Caco-2 (cell line): ENCODE measurements around the gene ADGB. TPM values are rescaled to one million over a fixed set of nuclear protein-coding genes. Genes with fewer than 3 reads are reported as not detected.

Experiments
- BruUV-seq: library from RNA; stranded (reverse); fragments of 400-500 nt; replicated peaks from 2 replicates; lab custom pipeline; 2021; lab: Mats Ljungman, UMichigan
- CTCF ChIA-PET: fragments of 300-600 bp; sonication (Branson Sonifier 250); formaldehyde crosslinking; loops from one replicate; lab custom pipeline; 2022; ENCODE audit warnings: antibody characterized with exemption; lab: Charles Lee
- POLR2A ChIA-PET: fragments of 300-600 bp; sonication (Branson Sonifier 250); formaldehyde crosslinking; loops from one replicate; lab custom pipeline; 2022; ENCODE audit warnings: antibody characterized with exemption; lab: Charles Lee
- DNase-seq, 2 experiments: peaks; one replicate each; pipeline versions ENCODE4 v3.0.0 to v3.0.0-alpha.2; 2020 to 2022
- H3K27me3 ChIP-seq: replicated peaks from 2 replicates; pipeline ENCODE4 v1.6.0; 2011; ENCODE audit warnings: low read length; ENCODE audit not compliant: control insufficient read depth, insufficient read depth
- H3K36me3 ChIP-seq: 2 replicates; pipeline ENCODE4 v1.5.1; 2011; ENCODE audit warnings: low read length; ENCODE audit not compliant: control insufficient read depth, insufficient read depth
- H3K4me1 ChIP-seq: fragments of 250-450 bp; sonication (Bioruptor Pico); 2 replicates; pipeline ENCODE4 v1.5.1; 2020; ENCODE audit warnings: mild to moderate bottlenecking
- H3K4me3 ChIP-seq: 2 replicates; pipeline ENCODE4 v1.5.1; 2011; ENCODE audit warnings: low read depth, mild to moderate bottlenecking, control low read depth, low read length
- H3K9me3 ChIP-seq: fragments of 250-450 bp; sonication (Bioruptor Pico); 2 replicates; pipeline ENCODE4 v1.5.1; 2020; ENCODE audit warnings: mild to moderate bottlenecking, moderate library complexity
- H3K27ac Mint-ChIP-seq: one replicate; pipeline ENCODE4 v1.8.0; 2022; ENCODE audit warnings: mixed read lengths; ENCODE audit not compliant: unreplicated experiment
- H3K27me3 Mint-ChIP-seq: one replicate; pipeline ENCODE4 v1.8.0; 2022; ENCODE audit warnings: mixed read lengths; ENCODE audit not compliant: insufficient read depth, unreplicated experiment
- H3K36me3 Mint-ChIP-seq: one replicate; pipeline ENCODE4 v1.8.0; 2022; ENCODE audit warnings: mild to moderate bottlenecking, mixed read lengths; ENCODE audit not compliant: insufficient read depth, unreplicated experiment
- H3K4me1 Mint-ChIP-seq: one replicate; pipeline ENCODE4 v1.8.0; 2022; ENCODE audit warnings: low read depth, mixed read lengths; ENCODE audit not compliant: unreplicated experiment
- H3K4me3 Mint-ChIP-seq: one replicate; pipeline ENCODE4 v1.8.0; 2022; ENCODE audit warnings: mild to moderate bottlenecking, moderate library complexity, mixed read lengths; ENCODE audit not compliant: unreplicated experiment
- H3K9me3 Mint-ChIP-seq: one replicate; pipeline ENCODE4 v1.8.0; 2022; ENCODE audit warnings: mixed read lengths; ENCODE audit not compliant: unreplicated experiment
- intact Hi-C: fragments of 100-400 bp; cut with micrococcal nuclease; formaldehyde crosslinking; loops from one replicate; pipeline ENCODE4 v1.10.0; 2022; ENCODE audit not compliant: unreplicated experiment
- total RNA-seq: library from RNA; stranded (reverse); gene quantifications from 2 replicates; pipeline ENCODE4 v1.2.3, GENCODE V29; 2022
- TF ChIP-seq, protein P1 (sequence below), 2 experiments: fragments of 200-600 bp in 1 of 2; IDR thresholded peaks; 1 replicate in 1 of 2; 2 replicates in 1 of 2; pipeline versions ENCODE4 v1.5.1 to v1.8.0; 2011 to 2022; ENCODE audit warnings: antibody characterized with exemption in 1 of 2, control low read depth in 1 of 2, inconsistent platforms in 1 of 2, low read depth in 1 of 2, low read length in 1 of 2, mild to moderate bottlenecking in 1 of 2, moderate library complexity in 1 of 2; ENCODE audit not compliant: insufficient read depth in 1 of 2, severe bottlenecking in 1 of 2, unreplicated experiment in 1 of 2

Gene ADGB
- total RNA-seq, 1 experiment from 2014 or later, result not detected

DNA sequence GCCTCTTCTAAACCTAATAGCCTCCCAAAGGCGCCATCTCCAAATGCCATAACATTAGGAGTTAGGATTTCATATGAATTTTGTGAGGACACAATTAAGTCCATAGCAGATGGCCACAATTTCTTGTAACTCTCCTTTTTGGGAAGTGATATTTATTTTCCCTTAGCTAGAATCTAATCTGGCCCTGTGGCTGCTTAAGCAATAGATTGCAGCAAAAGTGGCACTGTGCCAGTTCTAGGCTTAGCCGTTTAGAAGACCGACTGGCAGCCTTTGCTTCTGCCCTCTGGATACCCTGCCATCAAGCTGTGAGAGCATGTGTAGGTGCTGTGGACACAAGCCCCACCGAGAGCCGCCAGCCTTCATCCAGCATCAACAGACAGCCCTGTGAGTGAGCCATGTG is 15.9 kb upstream of the ADGB start:
- CTCF ChIA-PET, result no interaction called here
- DNase-seq, result no peak
- H3K4me1 Mint-ChIP-seq, result no peaks in the 10 kb centered on the region
- peaks cover 3% of the 10 kb centered on the region for H3K27me3 Mint-ChIP-seq
- H3K9me3 ChIP-seq, result no peaks in the 10 kb centered on the region
- no peaks in the 10 kb centered on the region for H3K27me3 ChIP-seq
- no TSS peak for BruUV-seq
- intact Hi-C loops, result no loop called here
- H3K36me3 ChIP-seq, result no peaks in the 10 kb centered on the region
- no peak overlapping the region for H3K27ac Mint-ChIP-seq
- no peaks in the 10 kb centered on the region for H3K9me3 Mint-ChIP-seq
- TF ChIP-seq, protein P1, sequence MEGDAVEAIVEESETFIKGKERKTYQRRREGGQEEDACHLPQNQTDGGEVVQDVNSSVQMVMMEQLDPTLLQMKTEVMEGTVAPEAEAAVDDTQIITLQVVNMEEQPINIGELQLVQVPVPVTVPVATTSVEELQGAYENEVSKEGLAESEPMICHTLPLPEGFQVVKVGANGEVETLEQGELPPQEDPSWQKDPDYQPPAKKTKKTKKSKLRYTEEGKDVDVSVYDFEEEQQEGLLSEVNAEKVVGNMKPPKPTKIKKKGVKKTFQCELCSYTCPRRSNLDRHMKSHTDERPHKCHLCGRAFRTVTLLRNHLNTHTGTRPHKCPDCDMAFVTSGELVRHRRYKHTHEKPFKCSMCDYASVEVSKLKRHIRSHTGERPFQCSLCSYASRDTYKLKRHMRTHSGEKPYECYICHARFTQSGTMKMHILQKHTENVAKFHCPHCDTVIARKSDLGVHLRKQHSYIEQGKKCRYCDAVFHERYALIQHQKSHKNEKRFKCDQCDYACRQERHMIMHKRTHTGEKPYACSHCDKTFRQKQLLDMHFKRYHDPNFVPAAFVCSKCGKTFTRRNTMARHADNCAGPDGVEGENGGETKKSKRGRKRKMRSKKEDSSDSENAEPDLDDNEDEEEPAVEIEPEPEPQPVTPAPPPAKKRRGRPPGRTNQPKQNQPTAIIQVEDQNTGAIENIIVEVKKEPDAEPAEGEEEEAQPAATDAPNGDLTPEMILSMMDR (IDR thresholded peaks at IDR 0.05; ENCODE audit: insufficient read depth in 1 of 2, low read depth in 1 of 2, low read length in 1 of 2, severe bottlenecking in 1 of 2, unreplicated experiment in 1 of 2), result no peak
- no peak overlapping the region for H3K4me3 ChIP-seq
- H3K36me3 Mint-ChIP-seq, result no peaks in the 10 kb centered on the region
- no peak overlapping the region for H3K4me3 Mint-ChIP-seq
- no peaks in the 10 kb centered on the region for H3K4me1 ChIP-seq
- POLR2A ChIA-PET, result no interaction called here

DNA sequence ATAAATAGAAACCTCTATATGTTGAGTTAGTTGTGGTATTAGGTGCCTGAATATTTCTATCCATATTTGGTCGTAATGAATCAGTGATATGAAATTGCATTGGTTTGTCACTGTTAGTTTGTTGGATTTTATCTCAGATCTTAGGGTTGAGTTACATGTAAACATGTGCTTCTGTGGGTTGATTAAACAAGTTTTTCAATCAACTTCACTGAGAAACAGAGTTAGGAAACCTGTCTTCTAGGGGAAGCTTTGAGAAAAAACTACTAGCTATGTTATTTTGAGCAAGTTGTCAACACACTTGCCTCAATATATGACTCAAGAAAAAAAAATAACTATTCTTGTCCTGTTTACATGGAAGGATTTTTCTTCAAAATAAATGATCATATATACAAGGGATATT is 14.8 kb upstream of the ADGB start:
- intact Hi-C loops, result no loop called here
- no peaks in the 10 kb centered on the region for H3K36me3 ChIP-seq
- H3K4me3 ChIP-seq, result no peak overlapping the region
- Mint-ChIP-seq H3K36me3 (no peaks in the 10 kb centered on the region), H3K9me3 (no peaks in the 10 kb centered on the region), H3K27me3 (peaks cover 3% of the 10 kb centered on the region), H3K27ac (no peak overlapping the region), H3K4me1 (no peaks in the 10 kb centered on the region), H3K4me3 (no peak overlapping the region)
- BruUV-seq, result no TSS peak
- ChIA-PET POLR2A (no interaction called here), CTCF (no interaction called here)
- no peaks in the 10 kb centered on the region for H3K9me3 ChIP-seq
- TF ChIP-seq, protein P1 (IDR thresholded peaks at IDR 0.05; ENCODE audit: insufficient read depth in 1 of 2, low read depth in 1 of 2, low read length in 1 of 2, severe bottlenecking in 1 of 2, unreplicated experiment in 1 of 2), result no peak
- H3K4me1 ChIP-seq, result no peaks in the 10 kb centered on the region
- no peaks in the 10 kb centered on the region for H3K27me3 ChIP-seq
- no peak for DNase-seq

DNA sequence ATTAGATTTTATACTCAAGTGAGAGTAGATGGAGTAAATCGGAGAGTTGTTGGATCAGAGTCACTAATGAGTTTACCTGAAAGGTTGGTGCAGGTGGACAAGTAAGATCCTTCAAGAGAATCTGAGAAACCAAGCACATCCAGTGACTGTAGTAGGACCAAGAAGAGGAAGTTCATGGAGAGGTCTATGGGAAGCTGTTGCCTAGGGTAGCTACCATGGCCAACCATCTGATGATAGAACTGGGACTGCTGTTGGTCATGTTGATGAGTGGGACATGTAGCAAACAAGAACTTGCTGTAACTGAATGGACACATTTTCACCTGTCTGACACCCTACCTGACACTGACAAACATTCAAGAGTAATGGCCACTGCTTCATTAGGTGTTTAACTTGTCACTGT is 11.3 kb upstream of the ADGB start:
- no TSS peak for BruUV-seq
- no peak overlapping the region for H3K4me3 Mint-ChIP-seq

More for the DNA sequence above, 11.3 kb upstream of the ADGB start:
- intact Hi-C loops, result no loop called here
- no peaks in the 10 kb centered on the region for H3K36me3 ChIP-seq
- no peak overlapping the region for H3K27ac Mint-ChIP-seq
- H3K4me1 Mint-ChIP-seq, result no peaks in the 10 kb centered on the region
- H3K27me3 Mint-ChIP-seq, result no peaks in the 10 kb centered on the region
- H3K9me3 ChIP-seq, result no peaks in the 10 kb centered on the region
- ChIA-PET CTCF (no interaction called here), POLR2A (no interaction called here)
- H3K4me1 ChIP-seq, result no peaks in the 10 kb centered on the region
- H3K9me3 Mint-ChIP-seq, result no peaks in the 10 kb centered on the region
- DNase-seq, result no peak
- TF ChIP-seq, protein P1 (IDR thresholded peaks at IDR 0.05; ENCODE audit: insufficient read depth in 1 of 2, low read depth in 1 of 2, low read length in 1 of 2, severe bottlenecking in 1 of 2, unreplicated experiment in 1 of 2), result no peak
- H3K36me3 Mint-ChIP-seq, result no peaks in the 10 kb centered on the region
- no peaks in the 10 kb centered on the region for H3K27me3 ChIP-seq
- H3K4me3 ChIP-seq, result no peak overlapping the region
